Measurements from ENCODE around the gene AP1G1. TPM values are rescaled to one million over a fixed set of nuclear protein-coding genes. Genes with fewer than 3 reads are reported as not detected.

The AP1G1 gene
- total and polyA plus RNA-seq, 2 of the 8 experiments (the other 6 are each of a cell fraction or from before 2014, with no cell fraction given): 43.9 to 68.4 TPM

DNA sequence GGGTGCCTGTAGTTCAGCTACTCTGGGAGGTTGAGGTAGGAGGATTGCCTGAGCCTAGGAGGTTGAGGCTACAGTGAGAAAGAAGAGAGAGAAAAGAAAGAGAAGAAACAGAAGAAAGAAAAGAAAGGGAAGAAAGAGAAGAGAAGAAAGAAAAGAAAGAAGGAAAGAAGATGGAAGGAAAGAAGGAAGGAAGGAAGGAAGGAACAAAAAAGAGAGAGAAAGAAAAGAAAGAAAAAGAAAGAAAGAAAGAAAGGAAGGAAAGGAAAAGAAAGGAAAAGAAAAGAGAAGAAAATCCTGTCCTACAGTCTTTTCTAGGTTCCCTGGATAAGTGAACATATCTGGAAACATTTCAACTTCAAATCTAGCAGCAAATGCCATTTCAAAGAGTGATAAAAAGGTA lies 54.5 kb downstream of the AP1G1 start (continued):
- no peak for TF ChIP-seq RBBP5 (IDR thresholded peaks at IDR 0.05; ENCODE audit: borderline replicate concordance, low read depth, low read length)
- no peak for TF ChIP-seq HDAC6 (IDR thresholded peaks at IDR 0.05; ENCODE audit: low read depth, low read length)
- TF ChIP-seq, protein P1, sequence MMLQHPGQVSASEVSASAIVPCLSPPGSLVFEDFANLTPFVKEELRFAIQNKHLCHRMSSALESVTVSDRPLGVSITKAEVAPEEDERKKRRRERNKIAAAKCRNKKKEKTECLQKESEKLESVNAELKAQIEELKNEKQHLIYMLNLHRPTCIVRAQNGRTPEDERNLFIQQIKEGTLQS (IDR thresholded peaks at IDR 0.05; ENCODE audit: insufficient read depth, low read depth, low read length): no peak
- no peak for TF ChIP-seq CEBPB (IDR thresholded peaks at IDR 0.05; ENCODE audit: low read depth, low read length)
- no peak for TF ChIP-seq EP300 (IDR thresholded peaks at IDR 0.05; ENCODE audit: borderline replicate concordance in 1 of 2, low read depth in 2 of 2, low read length in 2 of 2)
